ENCODE data around the gene POGLUT3.

The POGLUT3 gene, protein sequence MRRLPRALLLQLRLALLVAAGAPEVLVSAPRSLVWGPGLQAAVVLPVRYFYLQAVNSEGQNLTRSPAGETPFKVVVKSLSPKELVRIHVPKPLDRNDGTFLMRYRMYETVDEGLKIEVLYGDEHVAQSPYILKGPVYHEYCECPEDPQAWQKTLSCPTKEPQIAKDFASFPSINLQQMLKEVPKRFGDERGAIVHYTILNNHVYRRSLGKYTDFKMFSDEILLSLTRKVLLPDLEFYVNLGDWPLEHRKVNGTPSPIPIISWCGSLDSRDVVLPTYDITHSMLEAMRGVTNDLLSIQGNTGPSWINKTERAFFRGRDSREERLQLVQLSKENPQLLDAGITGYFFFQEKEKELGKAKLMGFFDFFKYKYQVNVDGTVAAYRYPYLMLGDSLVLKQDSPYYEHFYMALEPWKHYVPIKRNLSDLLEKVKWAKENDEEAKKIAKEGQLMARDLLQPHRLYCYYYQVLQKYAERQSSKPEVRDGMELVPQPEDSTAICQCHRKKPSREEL

DNA sequence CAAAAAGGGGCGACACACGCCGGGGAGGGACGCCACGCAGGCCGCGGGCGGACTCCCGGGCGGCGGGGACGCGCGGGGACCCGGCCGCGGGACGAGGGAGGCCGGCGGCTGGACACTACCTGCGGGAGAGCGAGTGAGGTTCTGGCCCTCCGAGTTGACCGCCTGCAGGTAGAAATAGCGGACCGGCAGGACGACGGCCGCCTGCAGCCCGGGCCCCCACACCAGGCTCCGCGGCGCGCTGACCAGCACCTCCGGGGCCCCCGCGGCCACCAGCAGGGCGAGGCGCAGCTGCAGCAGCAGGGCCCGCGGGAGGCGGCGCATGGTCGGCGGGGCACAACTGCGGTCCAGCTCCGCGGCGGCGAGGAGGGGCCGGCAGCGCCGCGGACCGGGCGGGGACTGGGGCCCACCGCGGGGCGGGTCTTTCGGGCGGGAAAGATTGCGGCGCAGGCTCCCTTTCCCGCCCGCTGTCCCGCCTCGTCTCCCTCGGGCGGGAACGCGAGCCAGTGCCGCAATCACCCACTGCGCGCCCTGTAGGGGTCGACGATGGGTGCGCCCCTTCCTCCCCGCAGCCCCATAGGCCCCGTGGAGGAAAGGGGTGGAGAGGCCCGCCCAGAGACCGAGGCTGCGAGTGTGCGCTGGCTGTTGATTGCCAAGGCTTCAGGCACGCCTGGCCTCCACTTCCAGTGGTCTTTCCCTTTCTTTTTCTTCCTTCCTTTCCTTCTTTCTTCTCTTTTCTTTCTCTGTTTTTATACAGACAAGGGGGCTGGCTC is at the start of gene POGLUT3:
Gene POGLUT3, minus strand, starts transcription at position 339 of the 770 bp plus-strand sequence. Its CDS starts 18 bp downstream, at position 321.
- TF ChIP-seq, protein P1, sequence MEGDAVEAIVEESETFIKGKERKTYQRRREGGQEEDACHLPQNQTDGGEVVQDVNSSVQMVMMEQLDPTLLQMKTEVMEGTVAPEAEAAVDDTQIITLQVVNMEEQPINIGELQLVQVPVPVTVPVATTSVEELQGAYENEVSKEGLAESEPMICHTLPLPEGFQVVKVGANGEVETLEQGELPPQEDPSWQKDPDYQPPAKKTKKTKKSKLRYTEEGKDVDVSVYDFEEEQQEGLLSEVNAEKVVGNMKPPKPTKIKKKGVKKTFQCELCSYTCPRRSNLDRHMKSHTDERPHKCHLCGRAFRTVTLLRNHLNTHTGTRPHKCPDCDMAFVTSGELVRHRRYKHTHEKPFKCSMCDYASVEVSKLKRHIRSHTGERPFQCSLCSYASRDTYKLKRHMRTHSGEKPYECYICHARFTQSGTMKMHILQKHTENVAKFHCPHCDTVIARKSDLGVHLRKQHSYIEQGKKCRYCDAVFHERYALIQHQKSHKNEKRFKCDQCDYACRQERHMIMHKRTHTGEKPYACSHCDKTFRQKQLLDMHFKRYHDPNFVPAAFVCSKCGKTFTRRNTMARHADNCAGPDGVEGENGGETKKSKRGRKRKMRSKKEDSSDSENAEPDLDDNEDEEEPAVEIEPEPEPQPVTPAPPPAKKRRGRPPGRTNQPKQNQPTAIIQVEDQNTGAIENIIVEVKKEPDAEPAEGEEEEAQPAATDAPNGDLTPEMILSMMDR (IDR thresholded peaks at IDR 0.05; ENCODE audit: low read depth, low read length): no peak
- DNase-seq (ENCODE audit: low read depth in 2 of 2): peak; percentile 41 to 60

DNA sequence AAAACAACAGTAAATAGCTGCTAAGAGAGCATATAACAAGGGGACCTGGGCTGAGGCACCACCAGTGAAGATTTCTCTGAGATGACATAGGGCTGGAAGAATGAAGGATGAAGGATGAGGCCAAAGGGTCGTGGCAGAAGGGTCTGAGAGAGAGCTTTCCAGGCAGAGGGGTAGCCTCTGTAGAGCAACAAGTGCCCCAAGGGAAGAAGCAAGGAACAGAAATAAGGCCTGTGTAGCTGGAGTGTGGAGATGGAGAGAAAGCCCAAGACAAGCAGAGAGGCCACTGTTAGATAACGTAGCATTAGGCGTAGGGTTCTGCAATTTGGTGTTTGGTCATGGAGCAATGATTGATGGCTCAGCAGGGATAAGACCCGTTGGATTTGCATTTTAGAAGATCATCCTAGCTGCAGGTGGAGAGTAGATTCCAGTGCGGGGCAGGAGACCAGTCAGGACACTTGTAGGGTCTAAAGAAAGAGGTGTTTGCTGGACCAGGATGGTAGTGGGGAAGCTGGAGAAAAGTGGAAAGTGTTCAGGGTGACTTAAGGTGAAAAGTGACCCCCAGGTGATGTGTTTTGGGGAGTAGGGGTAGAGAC is 47.8 kb upstream of the POGLUT3 start:
- TF ChIP-seq, protein P1 (IDR thresholded peaks at IDR 0.05; ENCODE audit: low read depth, low read length): no peak
- no peak for DNase-seq (ENCODE audit: low read depth in 2 of 2)
- no peak overlapping the region for H3K4me3 ChIP-seq (replicated peaks in 1 of 2; ENCODE audit: low read depth in 2 of 2, low read length in 2 of 2)

More for the DNA sequence above, at the start of gene POGLUT3:
- peak within 1 kb of the TSS; percentile 57 to 66 for H3K4me3 ChIP-seq (replicated peaks in 1 of 2; ENCODE audit: low read depth in 2 of 2, low read length in 2 of 2)

DNA sequence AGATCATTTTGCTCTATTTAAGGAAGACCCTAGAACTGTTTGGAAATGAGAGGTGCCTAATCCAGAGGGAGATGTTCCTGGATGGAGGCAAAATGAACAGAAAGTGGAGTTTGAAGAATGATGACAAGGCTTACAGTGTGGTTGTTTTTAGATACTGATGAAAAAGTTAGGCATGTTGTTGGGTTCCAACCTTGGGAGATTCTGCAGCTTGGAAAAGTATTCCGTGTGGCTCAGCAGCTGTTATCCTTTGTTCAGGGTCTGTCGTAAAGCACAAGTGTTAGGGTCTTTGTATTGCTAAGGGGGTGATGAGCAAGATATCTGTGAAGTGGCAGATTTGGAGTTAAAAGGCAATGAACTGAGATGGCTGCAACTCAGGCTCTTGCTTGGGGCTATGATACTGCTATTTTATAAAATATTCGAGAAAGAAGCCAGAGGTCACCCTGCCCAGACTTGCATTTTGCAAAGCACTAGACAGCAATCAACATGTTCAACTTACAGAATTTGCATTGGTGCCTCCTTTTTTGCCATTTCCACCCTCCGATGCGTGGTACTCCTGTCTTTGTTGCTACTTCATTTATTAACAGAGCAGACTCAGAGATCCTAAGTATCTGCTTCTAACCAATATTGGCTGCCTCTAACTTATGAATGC is 45.3 kb upstream of the POGLUT3 start:
- DNase-seq (ENCODE audit: low read depth in 2 of 2): no peak
- TF ChIP-seq, protein P1 (IDR thresholded peaks at IDR 0.05; ENCODE audit: low read depth, low read length): no peak
- H3K4me3 ChIP-seq (replicated peaks in 1 of 2; ENCODE audit: low read depth in 2 of 2, low read length in 2 of 2): no peak overlapping the region

DNA sequence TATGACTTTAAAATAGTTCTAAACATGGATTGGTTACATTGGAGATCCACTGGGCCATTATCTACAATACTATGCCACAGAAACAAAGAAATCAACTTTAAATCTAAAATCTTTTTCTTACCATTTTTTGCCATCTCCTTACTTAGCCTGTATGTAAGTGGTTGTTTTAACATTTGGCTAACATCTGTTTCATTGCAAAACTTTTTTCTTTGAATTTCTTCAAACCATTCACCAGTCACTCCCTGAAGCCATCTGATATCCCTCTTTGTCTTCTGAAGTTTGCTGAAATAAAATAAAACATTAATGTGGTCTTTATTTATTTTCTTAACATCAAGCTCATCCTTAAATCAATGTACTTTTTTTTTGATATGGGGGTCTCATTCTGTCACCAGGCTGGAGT is 43.3 kb upstream of the POGLUT3 start:
- no peak for DNase-seq (ENCODE audit: low read depth in 2 of 2)
- TF ChIP-seq, protein P1 (IDR thresholded peaks at IDR 0.05; ENCODE audit: low read depth, low read length): no peak

DNA sequence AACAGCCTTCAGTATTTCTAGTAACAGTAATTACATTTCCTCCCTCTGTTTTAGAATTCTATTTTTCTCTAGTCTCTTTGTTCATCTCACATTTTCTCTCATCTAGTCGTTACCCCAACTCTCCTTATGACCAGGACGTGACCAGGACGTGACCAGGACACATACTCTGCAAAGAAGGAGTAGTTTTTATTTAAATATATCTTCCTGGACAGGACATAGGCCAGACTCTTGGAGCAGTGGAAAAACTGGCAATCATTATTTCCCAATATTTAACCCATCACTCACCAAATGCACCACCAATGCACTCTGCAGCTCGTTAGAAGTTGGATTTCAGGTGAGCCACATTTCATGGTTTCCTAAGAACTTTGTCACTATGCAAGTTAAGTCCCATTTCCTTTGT is 40.3 kb upstream of the POGLUT3 start:
- DNase-seq (ENCODE audit: low read depth in 2 of 2): no peak
- TF ChIP-seq, protein P1 (IDR thresholded peaks at IDR 0.05; ENCODE audit: low read depth, low read length): no peak
- no peak overlapping the region for H3K4me3 ChIP-seq (replicated peaks in 1 of 2; ENCODE audit: low read depth in 2 of 2, low read length in 2 of 2)

More for the DNA sequence above, 43.3 kb upstream of the POGLUT3 start:
- H3K4me3 ChIP-seq (replicated peaks in 1 of 2; ENCODE audit: low read depth in 2 of 2, low read length in 2 of 2): no peak overlapping the region

DNA sequence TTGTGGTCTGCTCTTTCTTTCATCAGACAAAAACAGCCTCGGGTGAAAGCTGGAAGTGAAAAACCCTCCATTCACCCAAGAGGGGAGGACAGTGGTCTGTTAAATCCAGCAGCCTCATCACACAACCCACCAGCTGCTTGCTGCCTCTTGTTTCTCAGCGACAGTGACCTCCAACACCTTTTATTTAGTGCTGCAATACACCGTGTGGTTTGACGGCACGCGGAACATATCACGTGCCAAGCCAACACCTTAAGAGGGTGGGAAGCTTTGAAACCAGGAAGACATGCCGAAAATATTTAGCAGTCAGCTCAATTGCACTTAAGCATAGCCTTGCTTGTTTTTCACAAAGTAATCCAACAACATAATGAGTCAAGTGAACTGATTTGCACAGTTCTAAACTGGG is 39.8 kb upstream of the POGLUT3 start:
- TF ChIP-seq, protein P1 (IDR thresholded peaks at IDR 0.05; ENCODE audit: low read depth, low read length): no peak
- H3K4me3 ChIP-seq (replicated peaks in 1 of 2; ENCODE audit: low read depth in 2 of 2, low read length in 2 of 2): no peak overlapping the region
- DNase-seq (ENCODE audit: low read depth in 2 of 2): no peak
